HepG2 (cell line): ENCODE data around the gene C21orf58. TPM values are rescaled to one million over a fixed set of nuclear protein-coding genes. Genes with fewer than 3 reads are reported as not detected.

Source experiments
- BRCA1 ChIP-seq: sonication (generic); formaldehyde crosslinking; IDR thresholded peaks from 2 replicates; pipeline ENCODE4 v1.4.0; 2020; ENCODE audit warnings: missing genetic modification reagents
- BRD4 ChIP-seq: sonication (generic); formaldehyde crosslinking; IDR thresholded peaks from 2 replicates; pipeline ENCODE4 v1.4.0; 2020; ENCODE audit warnings: missing genetic modification reagents
- CHD4 ChIP-seq: fragments of 200-600 bp; sonication (generic); IDR thresholded peaks from 2 replicates; pipeline ENCODE4 v1.7.0; 2017; ENCODE audit warnings: mild to moderate bottlenecking, low read length, borderline replicate concordance
- FOXM1 ChIP-seq: sonication (generic); formaldehyde crosslinking; IDR thresholded peaks from 2 replicates; pipeline ENCODE4 v1.5.0; 2020; ENCODE audit warnings: missing genetic modification reagents
- HCFC1 ChIP-seq: fragments of 150-350 bp; IDR thresholded peaks from 2 replicates; pipeline ENCODE4 v1.6.1; 2014; ENCODE audit warnings: low read depth, low read length
- IRX3 ChIP-seq: sonication (generic); formaldehyde crosslinking; IDR thresholded peaks from 2 replicates; pipeline ENCODE4 v1.8.1; 2023; ENCODE audit warnings: mild to moderate bottlenecking, low read depth, missing genetic modification reagents, borderline replicate concordance
- JUN ChIP-seq: sonication (generic); formaldehyde crosslinking; IDR thresholded peaks from 2 replicates; pipeline ENCODE4 v1.4.0; 2020; ENCODE audit warnings: mild to moderate bottlenecking, missing genetic modification reagents
- KDM5A ChIP-seq: fragments of 200-600 bp; sonication (generic); IDR thresholded peaks from 2 replicates; pipeline ENCODE4 v1.7.0; 2018; ENCODE audit warnings: antibody characterized with exemption, mild to moderate bottlenecking, low read length, borderline replicate concordance
- KLF9 ChIP-seq: IDR thresholded peaks from 2 replicates; pipeline ENCODE4 v1.6.1; 2016; ENCODE audit warnings: low read depth
- NFE2 ChIP-seq: sonication (generic); formaldehyde crosslinking; IDR thresholded peaks from 2 replicates; pipeline ENCODE4 v1.4.0; 2020; ENCODE audit warnings: missing genetic modification reagents
- NFYC ChIP-seq: IDR thresholded peaks from 2 replicates; pipeline ENCODE4 v1.6.1; 2016; ENCODE audit warnings: missing genetic modification reagents, missing compliant biosample characterization
- PBX2 ChIP-seq: IDR thresholded peaks from 2 replicates; pipeline ENCODE4 v1.6.1; 2016; ENCODE audit warnings: control low read depth
- SKI ChIP-seq: fragments of 450-650 bp; IDR thresholded peaks from one replicate; pipeline ENCODE4 v1.6.1; 2018; ENCODE audit warnings: mild to moderate bottlenecking; ENCODE audit not compliant: partially characterized antibody
- SMAD9 ChIP-seq: sonication (generic); formaldehyde crosslinking; IDR thresholded peaks from 2 replicates; pipeline ENCODE4 v1.5.1; 2020; ENCODE audit warnings: mild to moderate bottlenecking, missing genetic modification reagents
- TCF7 ChIP-seq: sonication (generic); IDR thresholded peaks from 2 replicates; pipeline ENCODE4 v1.6.1; 2016; ENCODE audit warnings: antibody characterized with exemption, low read depth
- ZBTB49 ChIP-seq: sonication (generic); formaldehyde crosslinking; IDR thresholded peaks from 2 replicates; pipeline ENCODE4 v1.4.0; 2020; ENCODE audit warnings: missing genetic modification reagents, borderline replicate concordance
- ZNF605 ChIP-seq: sonication (generic); formaldehyde crosslinking; IDR thresholded peaks from 2 replicates; pipeline ENCODE4 v1.8.0; 2022; ENCODE audit warnings: mild to moderate bottlenecking, missing genetic modification reagents
- ZNF609 ChIP-seq: sonication (generic); formaldehyde crosslinking; IDR thresholded peaks from 2 replicates; pipeline ENCODE4 v1.4.0; 2020; ENCODE audit warnings: mild to moderate bottlenecking, missing genetic modification reagents, borderline replicate concordance
- ZNF691 ChIP-seq: sonication (generic); formaldehyde crosslinking; IDR thresholded peaks from 2 replicates; pipeline ENCODE4 v1.4.0; 2020; ENCODE audit warnings: missing genetic modification reagents, low read depth, mild to moderate bottlenecking, borderline replicate concordance
- ZNF879 ChIP-seq: sonication (generic); formaldehyde crosslinking; IDR thresholded peaks from 2 replicates; pipeline ENCODE4 v1.8.1; 2023; ENCODE audit warnings: missing genetic modification reagents
- polyA plus RNA-seq, 8 experiments: library from polyadenylated mRNA; depleted of rRNA in 3 of 8; stranded (reverse) in 7 of 8; unstranded in 1 of 8; fragments of >200 nt; fragmentation: Illumina TruSeq in 4 of 8; extraction: Trizol in 4 of 8; gene quantifications; 2 replicates each; pipeline versions ENCODE4 v1.2.1 to v1.2.3, GENCODE V29; 2011 to 2016; ENCODE audit warnings: low read depth in 4 of 8, missing spikeins in 1 of 8, mixed read lengths in 1 of 8; ENCODE audit not compliant: insufficient read depth in 1 of 8
- total RNA-seq, 5 experiments: library from RNA; depleted of rRNA; stranded (reverse); fragments of >200 nt; fragmentation: Illumina TruSeq; extraction: Trizol; gene quantifications; 2 replicates each; pipeline ENCODE4 v1.2.3, GENCODE V29; 2016; ENCODE audit warnings: low read depth in 1 of 5

Gene C21orf58
- total and polyA plus RNA-seq, 2 of the 13 experiments (the other 11 are each of a cell fraction or from before 2014, with no cell fraction given) = 3.5 to 6.8 TPM

- TF ChIP-seq BRCA1 = no peak
- TF ChIP-seq ZNF879 = no peak
- no peak for TF ChIP-seq CHD4
- TF ChIP-seq SKI = no peak
- no peak for TF ChIP-seq PBX2 (CRISPR knock-in tag)
- peak; percentile 77; the same call in 1 of the 2 replicates for TF ChIP-seq BRD4 (CRISPR knock-in tag)
- peak; percentile 57; the same call in 1 of the 2 replicates for TF ChIP-seq ZNF609
- peak; percentile 94; the same call in 1 of the 2 replicates for TF ChIP-seq IRX3 (CRISPR knock-in tag)
- no peak for TF ChIP-seq FOXM1 (CRISPR knock-in tag)
- no peak for TF ChIP-seq TCF7
- TF ChIP-seq NFYC (CRISPR knock-in tag) = no peak
- 0 out of 2 replicates have a peak, but pooled peaks have one; percentile 68 for TF ChIP-seq ZNF605 (CRISPR knock-in tag)
- peak; percentile 67 for TF ChIP-seq HCFC1
- TF ChIP-seq NFE2 (CRISPR knock-in tag) = no peak
- peak; percentile 96 for TF ChIP-seq KDM5A
- TF ChIP-seq ZNF691 (CRISPR knock-in tag) = peak; percentile 34; the same call in 1 of the 2 replicates
- TF ChIP-seq ZBTB49 (CRISPR knock-in tag) = no peak
- TF ChIP-seq KLF9 (CRISPR knock-in tag) = no peak
- 0 out of 2 replicates have a peak, but pooled peaks have one; percentile 15 for TF ChIP-seq JUN
- no peak for TF ChIP-seq SMAD9
Observed at GRCh38 chr21:46285761-46286647, 37.7 kb downstream of the C21orf58 start, which contains the start of gene YBEY (continued).
